Measurements from ENCODE around the gene PRMT5.

- TF ChIP-seq CTCF (IDR thresholded peaks at IDR 0.05) (no peak), POLR2A (IDR thresholded peaks at IDR 0.05) (no peak), EP300 (IDR thresholded peaks at IDR 0.05) (no peak)
Measured at GRCh38 chr14:22945642-22946041, 16.5 kb upstream of the PRMT5 start.

All from ovary (tissue), 3 donors.